Kidney (tissue), 14 donors: Measurements from ENCODE around the gene ORC1. TPM values are rescaled to one million over a fixed set of nuclear protein-coding genes. Genes with fewer than 3 reads are reported as not detected.

Source experiments
- DNase-seq, 5 donors: peaks; one replicate each; pipeline ENCODE4 v3.0.0-alpha.2; 2013 to 2020
- FAIRE-seq: peaks from 2 replicates; lab custom pipeline; 2012; peaks lifted over from hg19 to GRCh38; lab: Jason Lieb, UNC
- H3K27ac ChIP-seq, 2 donors: one replicate each; pipeline ENCODE4 v1.7.0; 2013; ENCODE audit warnings: low read depth in 2 of 2, low read length in 2 of 2, inconsistent platforms in 1 of 2
- H3K27me3 ChIP-seq: one replicate; pipeline ENCODE4 v1.7.1; 2013; ENCODE audit warnings: low read length, inconsistent platforms; ENCODE audit not compliant: control insufficient read depth, insufficient read depth
- H3K36me3 ChIP-seq, 3 donors: one replicate each; pipeline versions ENCODE4 v1.7.0 to v1.7.1; 2013; ENCODE audit warnings: low read length in 3 of 3, control low read depth in 1 of 3, inconsistent platforms in 1 of 3; ENCODE audit not compliant: insufficient read depth in 3 of 3, control insufficient read depth in 2 of 3
- H3K4me1 ChIP-seq, 3 donors: one replicate each; pipeline versions ENCODE4 v1.7.0 to v1.7.1; 2013; ENCODE audit warnings: low read length in 3 of 3, inconsistent platforms in 1 of 3, low read depth in 1 of 3; ENCODE audit not compliant: control insufficient read depth in 2 of 3, insufficient read depth in 2 of 3
- H3K4me3 ChIP-seq, 3 donors: one replicate each; pipeline versions ENCODE4 v1.7.0 to v1.8.1; 2013; ENCODE audit warnings: low read length in 3 of 3, control low read depth in 1 of 3, inconsistent platforms in 1 of 3
- H3K9ac ChIP-seq, 3 donors: one replicate each; pipeline versions ENCODE4 v1.7.0 to v1.7.1; 2013; ENCODE audit warnings: low read length in 3 of 3, control low read depth in 1 of 3, inconsistent platforms in 1 of 3
- H3K9me3 ChIP-seq, 3 donors: one replicate each; pipeline versions ENCODE4 v1.7.0 to v1.7.1; 2013; ENCODE audit warnings: low read length in 3 of 3, control low read depth in 1 of 3, inconsistent platforms in 1 of 3; ENCODE audit not compliant: control insufficient read depth in 2 of 3, insufficient read depth in 1 of 3
- CTCF ChIP-seq: IDR thresholded peaks from 3 replicates; pipeline ENCODE4 v1.5.1; 2012; ENCODE audit warnings: mild to moderate bottlenecking, moderate library complexity, borderline replicate concordance; ENCODE audit not compliant: insufficient read depth; ENCODE audit errors: extremely low read depth
- intact Hi-C: fragments of 100-400 bp; cut with DNase I; formaldehyde crosslinking; loops from one replicate; pipeline ENCODE4 v1.11.1; 2022
- polyA plus RNA-seq: library from polyadenylated mRNA; stranded (reverse); fragments of 350-450 nt; fragmentation: Illumina TruSeq; extraction: RNeasy Lipid Tissue Mini Kit (QIAGEN cat#74804); gene quantifications from one replicate; pipeline ENCODE4 v1.2.3, GENCODE V29; 2014; ENCODE audit warnings: low read depth, low replicate concordance; ENCODE audit not compliant: insufficient read depth
- total RNA-seq: library from RNA; stranded (reverse); fragmentation: NEBNext Ultra II Directional; extraction: Animal tissue kit (Norgen Biotek cat#: 25700); gene quantifications from one replicate; pipeline ENCODE4 v1.2.1, GENCODE V29; 2021
- donor health status: control.
- donor health status: control.
- donor health status: control.
- donor health status: control.
- donor health status: control.
- donor health status: DM: yes; HTN: yes; CAD: no.
- donor health status: Normal renal cell carcinoma (clear cell type).

Gene ORC1
- total and polyA plus RNA-seq, 2 donors from 2014 or later = 0.37 to 0.50 TPM

- Histone ChIP-seq H3K27ac (no peak overlapping the region), H3K4me1 (no peaks in the 10 kb centered on the region), H3K36me3 (peaks cover 4 to 7% (median 4%) of the 10 kb centered on the region in 3 donors), H3K9ac (no peak overlapping the region), H3K27me3 (no peaks in the 10 kb centered on the region), H3K9me3 (no peaks in the 10 kb centered on the region), H3K4me3 (no peak overlapping the region)
- no peak for FAIRE-seq
- TF ChIP-seq CTCF = no peak
- intact Hi-C loops = no loop called here
- DNase-seq = no peak
Observed at GRCh38 chr1:52334906-52335528, 69.2 kb downstream of the ORC1 start.

DNA sequence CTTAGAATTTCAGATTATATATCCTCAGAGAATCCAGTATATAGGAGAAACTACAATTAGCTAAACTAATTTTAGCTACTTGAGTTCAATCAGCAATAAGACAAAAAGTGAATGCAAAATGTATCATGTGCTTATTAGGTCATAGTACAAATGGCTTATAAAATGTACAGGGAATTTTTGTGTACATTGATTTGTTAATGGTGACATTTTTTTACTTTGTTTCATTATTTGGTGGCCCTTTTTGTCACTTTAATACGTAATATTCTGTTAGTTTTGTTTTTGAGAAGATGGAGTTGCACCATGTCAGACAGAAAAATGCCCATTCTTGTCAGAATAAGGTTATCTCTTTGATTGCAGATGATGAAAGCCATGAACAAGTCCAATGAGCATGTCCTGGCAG lies 71.8 kb downstream of the ORC1 start:
- intact Hi-C loops = no loop called here
- peaks cover 2 to 7% (median 4%) of the 10 kb centered on the region in 3 donors for H3K36me3 ChIP-seq
- H3K27ac ChIP-seq = no peak overlapping the region
- no peaks in the 10 kb centered on the region for H3K27me3 ChIP-seq
- TF ChIP-seq CTCF = no peak
- FAIRE-seq (no peak), DNase-seq (no peak)
- H3K9ac ChIP-seq = no peak overlapping the region
- H3K4me1 ChIP-seq = no peaks in the 10 kb centered on the region
- no peak overlapping the region for H3K4me3 ChIP-seq
- no peaks in the 10 kb centered on the region for H3K9me3 ChIP-seq

- intact Hi-C loops = no loop called here
- H3K36me3 ChIP-seq = no peaks in the 10 kb centered on the region
- no peak for TF ChIP-seq CTCF
- no peaks in the 10 kb centered on the region for H3K9me3 ChIP-seq
- no peak overlapping the region for H3K4me3 ChIP-seq
- DNase-seq (no peak), FAIRE-seq (no peak)
- no peak overlapping the region for H3K9ac ChIP-seq
- H3K27ac ChIP-seq = no peak overlapping the region
- H3K27me3 ChIP-seq = no peaks in the 10 kb centered on the region
- no peaks in the 10 kb centered on the region for H3K4me1 ChIP-seq
Observed at GRCh38 chr1:52328615-52329014, 75.6 kb downstream of the ORC1 start.

DNA sequence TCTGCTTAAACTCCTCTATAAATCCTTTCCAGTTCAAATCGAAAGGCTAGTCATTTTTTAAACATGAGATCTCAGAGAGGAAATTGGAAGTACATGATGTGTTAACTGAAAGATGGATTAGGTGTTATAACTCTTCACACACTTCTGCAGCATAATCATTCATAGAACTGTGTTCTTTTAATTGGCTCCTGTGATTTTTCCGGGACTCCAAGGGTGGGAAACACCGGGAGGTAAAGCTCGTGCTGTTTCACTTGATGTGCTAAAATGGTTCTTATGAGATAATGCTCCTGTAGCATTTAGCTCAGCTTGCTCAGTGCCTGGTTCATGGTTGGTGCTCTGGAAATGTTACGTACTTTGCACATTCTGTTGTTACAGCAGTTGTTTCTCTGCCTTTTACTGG lies 78.4 kb downstream of the ORC1 start:
- H3K9ac ChIP-seq = no peak overlapping the region
- no peak overlapping the region for H3K4me3 ChIP-seq
- no peaks in the 10 kb centered on the region for H3K36me3 ChIP-seq
- DNase-seq (no peak), FAIRE-seq (no peak)
- H3K9me3 ChIP-seq = no peaks in the 10 kb centered on the region
- no peak for TF ChIP-seq CTCF
- H3K27ac ChIP-seq = no peak overlapping the region
- no peaks in the 10 kb centered on the region for H3K27me3 ChIP-seq
- H3K4me1 ChIP-seq = no peaks in the 10 kb centered on the region
- intact Hi-C loops = no loop called here
